HL-60 (cell line): ENCODE measurements around the gene MBNL1.

Source experiments
- POLR2AphosphoS5 ChIP-seq: IDR thresholded peaks from 2 replicates; pipeline ENCODE4 v1.6.1; 2012; ENCODE audit warnings: low read depth
- SPI1 ChIP-seq: IDR thresholded peaks from 2 replicates; pipeline ENCODE4 v1.6.1; 2012; ENCODE audit warnings: low read depth, mild to moderate bottlenecking, borderline replicate concordance
- TF ChIP-seq, protein P1 (sequence below): IDR thresholded peaks from 2 replicates; pipeline ENCODE4 v1.6.1; 2012; ENCODE audit warnings: low read depth; ENCODE audit not compliant: insufficient replicate concordance
- TF ChIP-seq, protein P2 (sequence below): IDR thresholded peaks from one replicate; pipeline ENCODE4 v1.5.1; 2011; ENCODE audit warnings: low read length, control low read depth, inconsistent platforms; ENCODE audit not compliant: insufficient read depth

DNA sequence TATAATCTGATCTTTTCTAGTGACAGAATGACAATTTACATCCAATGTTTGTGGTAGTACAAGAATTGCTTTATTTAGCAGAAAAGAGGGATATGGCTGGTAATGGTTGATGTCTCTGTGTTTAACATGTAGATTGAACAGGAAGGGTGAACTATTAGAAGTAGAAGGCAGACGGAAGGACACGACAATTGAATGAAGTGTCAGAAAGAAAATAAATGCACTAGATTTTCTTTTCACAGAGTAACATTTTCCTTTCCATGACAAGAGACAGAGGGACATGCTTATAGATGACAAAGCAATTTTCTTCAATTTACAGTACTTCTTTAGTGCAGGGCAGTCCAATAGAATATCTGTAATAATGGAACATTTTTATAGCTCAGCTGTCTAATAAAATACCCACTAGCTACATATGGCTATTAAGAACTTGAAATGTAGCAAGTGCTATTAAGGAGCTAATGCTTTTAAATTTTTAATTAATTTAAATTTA lies 48.9 kb upstream of the MBNL1 start:
- TF ChIP-seq, protein P1, sequence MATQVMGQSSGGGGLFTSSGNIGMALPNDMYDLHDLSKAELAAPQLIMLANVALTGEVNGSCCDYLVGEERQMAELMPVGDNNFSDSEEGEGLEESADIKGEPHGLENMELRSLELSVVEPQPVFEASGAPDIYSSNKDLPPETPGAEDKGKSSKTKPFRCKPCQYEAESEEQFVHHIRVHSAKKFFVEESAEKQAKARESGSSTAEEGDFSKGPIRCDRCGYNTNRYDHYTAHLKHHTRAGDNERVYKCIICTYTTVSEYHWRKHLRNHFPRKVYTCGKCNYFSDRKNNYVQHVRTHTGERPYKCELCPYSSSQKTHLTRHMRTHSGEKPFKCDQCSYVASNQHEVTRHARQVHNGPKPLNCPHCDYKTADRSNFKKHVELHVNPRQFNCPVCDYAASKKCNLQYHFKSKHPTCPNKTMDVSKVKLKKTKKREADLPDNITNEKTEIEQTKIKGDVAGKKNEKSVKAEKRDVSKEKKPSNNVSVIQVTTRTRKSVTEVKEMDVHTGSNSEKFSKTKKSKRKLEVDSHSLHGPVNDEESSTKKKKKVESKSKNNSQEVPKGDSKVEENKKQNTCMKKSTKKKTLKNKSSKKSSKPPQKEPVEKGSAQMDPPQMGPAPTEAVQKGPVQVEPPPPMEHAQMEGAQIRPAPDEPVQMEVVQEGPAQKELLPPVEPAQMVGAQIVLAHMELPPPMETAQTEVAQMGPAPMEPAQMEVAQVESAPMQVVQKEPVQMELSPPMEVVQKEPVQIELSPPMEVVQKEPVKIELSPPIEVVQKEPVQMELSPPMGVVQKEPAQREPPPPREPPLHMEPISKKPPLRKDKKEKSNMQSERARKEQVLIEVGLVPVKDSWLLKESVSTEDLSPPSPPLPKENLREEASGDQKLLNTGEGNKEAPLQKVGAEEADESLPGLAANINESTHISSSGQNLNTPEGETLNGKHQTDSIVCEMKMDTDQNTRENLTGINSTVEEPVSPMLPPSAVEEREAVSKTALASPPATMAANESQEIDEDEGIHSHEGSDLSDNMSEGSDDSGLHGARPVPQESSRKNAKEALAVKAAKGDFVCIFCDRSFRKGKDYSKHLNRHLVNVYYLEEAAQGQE: no peak
- TF ChIP-seq, protein P2, sequence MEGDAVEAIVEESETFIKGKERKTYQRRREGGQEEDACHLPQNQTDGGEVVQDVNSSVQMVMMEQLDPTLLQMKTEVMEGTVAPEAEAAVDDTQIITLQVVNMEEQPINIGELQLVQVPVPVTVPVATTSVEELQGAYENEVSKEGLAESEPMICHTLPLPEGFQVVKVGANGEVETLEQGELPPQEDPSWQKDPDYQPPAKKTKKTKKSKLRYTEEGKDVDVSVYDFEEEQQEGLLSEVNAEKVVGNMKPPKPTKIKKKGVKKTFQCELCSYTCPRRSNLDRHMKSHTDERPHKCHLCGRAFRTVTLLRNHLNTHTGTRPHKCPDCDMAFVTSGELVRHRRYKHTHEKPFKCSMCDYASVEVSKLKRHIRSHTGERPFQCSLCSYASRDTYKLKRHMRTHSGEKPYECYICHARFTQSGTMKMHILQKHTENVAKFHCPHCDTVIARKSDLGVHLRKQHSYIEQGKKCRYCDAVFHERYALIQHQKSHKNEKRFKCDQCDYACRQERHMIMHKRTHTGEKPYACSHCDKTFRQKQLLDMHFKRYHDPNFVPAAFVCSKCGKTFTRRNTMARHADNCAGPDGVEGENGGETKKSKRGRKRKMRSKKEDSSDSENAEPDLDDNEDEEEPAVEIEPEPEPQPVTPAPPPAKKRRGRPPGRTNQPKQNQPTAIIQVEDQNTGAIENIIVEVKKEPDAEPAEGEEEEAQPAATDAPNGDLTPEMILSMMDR: no peak
- no peak for TF ChIP-seq SPI1
- no peak for TF ChIP-seq POLR2AphosphoS5
